Calu3 (cell line): ENCODE results near the gene KCNC4. TPM values are rescaled to one million over a fixed set of nuclear protein-coding genes. Genes with fewer than 3 reads are reported as not detected.

Source experiments
- BruUV-seq: library from RNA; stranded (reverse); fragments of 400-500 nt; replicated peaks from 2 replicates; lab custom pipeline; 2021; lab: Mats Ljungman, UMichigan
- CTCF ChIA-PET: fragments of 300-600 bp; sonication (Branson Sonifier 250); formaldehyde crosslinking; loops from one replicate; lab custom pipeline; 2022; ENCODE audit warnings: antibody characterized with exemption; lab: Charles Lee
- DNase-seq: peaks from one replicate; pipeline ENCODE4 v3.0.0; 2022
- H3K27ac Mint-ChIP-seq: one replicate; pipeline ENCODE4 v1.8.0; 2022; ENCODE audit warnings: mixed read lengths; ENCODE audit not compliant: unreplicated experiment
- H3K27me3 Mint-ChIP-seq: one replicate; pipeline ENCODE4 v1.8.0; 2022; ENCODE audit warnings: mixed read lengths; ENCODE audit not compliant: unreplicated experiment
- H3K36me3 Mint-ChIP-seq: one replicate; pipeline ENCODE4 v1.8.0; 2022; ENCODE audit warnings: mild to moderate bottlenecking, moderate library complexity, mixed read lengths; ENCODE audit not compliant: insufficient read depth, unreplicated experiment
- H3K4me1 Mint-ChIP-seq: one replicate; pipeline ENCODE4 v1.8.0; 2022; ENCODE audit warnings: mild to moderate bottlenecking, low read depth, mixed read lengths; ENCODE audit not compliant: unreplicated experiment
- H3K4me3 Mint-ChIP-seq: one replicate; pipeline ENCODE4 v1.8.0; 2022; ENCODE audit warnings: mild to moderate bottlenecking, low read depth, moderate library complexity, mixed read lengths; ENCODE audit not compliant: unreplicated experiment
- H3K9me3 Mint-ChIP-seq: one replicate; pipeline ENCODE4 v1.8.0; 2022; ENCODE audit warnings: low read depth, mixed read lengths; ENCODE audit not compliant: unreplicated experiment
- CTCF ChIP-seq: fragments of 200-600 bp; IDR thresholded peaks from one replicate; pipeline ENCODE4 v1.8.0; 2022; ENCODE audit warnings: antibody characterized with exemption; ENCODE audit not compliant: unreplicated experiment
- intact Hi-C: fragments of 100-400 bp; cut with micrococcal nuclease; formaldehyde crosslinking; loops from one replicate; pipeline ENCODE4 v1.10.0; 2022; ENCODE audit not compliant: unreplicated experiment
- total RNA-seq: library from RNA; stranded (reverse); gene quantifications from 2 replicates; pipeline ENCODE4 v1.2.3, GENCODE V29; 2022

The KCNC4 gene
- total RNA-seq, 1 experiment from 2014 or later, result 24.3 TPM

- H3K27ac Mint-ChIP-seq, result no peak overlapping the region
- no peaks in the 10 kb centered on the region for H3K4me1 Mint-ChIP-seq
- no peak overlapping the region for H3K4me3 Mint-ChIP-seq
- H3K27me3 Mint-ChIP-seq, result peaks cover 36% of the 10 kb centered on the region
- H3K36me3 Mint-ChIP-seq, result no peaks in the 10 kb centered on the region
- H3K9me3 Mint-ChIP-seq, result no peaks in the 10 kb centered on the region
- BruUV-seq, result no TSS peak
- intact Hi-C loops, result no loop called here
- DNase-seq, result no peak
- CTCF ChIA-PET, result no interaction called here
- TF ChIP-seq CTCF, result no peak
Measured at GRCh38 chr1:110185181-110185580, 24.9 kb upstream of the KCNC4 start.

- intact Hi-C loops, result no loop called here
- no peak for TF ChIP-seq CTCF
- H3K36me3 Mint-ChIP-seq, result no peaks in the 10 kb centered on the region
- no peak overlapping the region for H3K4me3 Mint-ChIP-seq
- CTCF ChIA-PET, result interaction anchor here (0.6 kb wide), 1 partner anchor 448 kb away, joined by 8 read pairs; no protein-coding TSS in a partner anchor
- no TSS peak for BruUV-seq
- H3K27ac Mint-ChIP-seq, result no peak overlapping the region
- peaks cover 46% of the 10 kb centered on the region for H3K27me3 Mint-ChIP-seq
- no peaks in the 10 kb centered on the region for H3K4me1 Mint-ChIP-seq
- H3K9me3 Mint-ChIP-seq, result no peaks in the 10 kb centered on the region
- no peak for DNase-seq
Measured at GRCh38 chr1:110186558-110186957, 23.6 kb upstream of the KCNC4 start.

- no peaks in the 10 kb centered on the region for H3K36me3 Mint-ChIP-seq
- intact Hi-C loops, result no loop called here
- BruUV-seq, result no TSS peak
- peaks cover 50% of the 10 kb centered on the region for H3K27me3 Mint-ChIP-seq
- no peak overlapping the region for H3K27ac Mint-ChIP-seq
- H3K9me3 Mint-ChIP-seq, result no peaks in the 10 kb centered on the region
- no peak for TF ChIP-seq CTCF
- no peak for DNase-seq
- no peak overlapping the region for H3K4me3 Mint-ChIP-seq
- H3K4me1 Mint-ChIP-seq, result no peaks in the 10 kb centered on the region
- CTCF ChIA-PET, result no interaction called here
Measured at GRCh38 chr1:110187139-110187890, 22.8 kb upstream of the KCNC4 start.

GRCh38 chr1:110188035-110188618 lies 22.0 kb upstream of the KCNC4 start:
- H3K27me3 Mint-ChIP-seq, result peaks cover 50% of the 10 kb centered on the region
- H3K4me1 Mint-ChIP-seq, result no peaks in the 10 kb centered on the region
- DNase-seq, result no peak
- TF ChIP-seq CTCF, result no peak
- H3K9me3 Mint-ChIP-seq, result no peaks in the 10 kb centered on the region
- no TSS peak for BruUV-seq
- no peak overlapping the region for H3K4me3 Mint-ChIP-seq
- no peak overlapping the region for H3K27ac Mint-ChIP-seq
- intact Hi-C loops, result no loop called here
- no peaks in the 10 kb centered on the region for H3K36me3 Mint-ChIP-seq
- CTCF ChIA-PET, result interaction anchor here (0.6 kb wide), 1 partner anchor 195 kb away, joined by 5 read pairs; no protein-coding TSS in a partner anchor
